Kidney epithelial cell (primary cell): ENCODE data around the gene CHTOP. TPM values are rescaled to one million over a fixed set of nuclear protein-coding genes. Genes with fewer than 3 reads are reported as not detected.
"Not testable (repeated sequence)": the region's sequence is repeated elsewhere in the genome, so short reads cannot be mapped to it uniquely, and the experiment has no call there.

Source experiments
- DNase-seq: peaks from one replicate; pipeline ENCODE4 v3.0.0-alpha.2; 2010; ENCODE audit warnings: low read depth
- H3K27me3 ChIP-seq: 2 replicates; pipeline ENCODE4 v1.6.0; 2011; ENCODE audit warnings: low read length; ENCODE audit not compliant: control insufficient read depth, insufficient read depth
- H3K36me3 ChIP-seq: 2 replicates; pipeline ENCODE4 v1.5.1; 2011; ENCODE audit warnings: low read length; ENCODE audit not compliant: control insufficient read depth, insufficient read depth
- H3K4me3 ChIP-seq: 2 replicates; pipeline ENCODE4 v1.5.1; 2011; ENCODE audit warnings: low read depth, mild to moderate bottlenecking, control low read depth, low read length
- total RNA-seq: library from RNA; depleted of rRNA; stranded (reverse); fragments of >200 nt; gene quantifications from 2 replicates; pipeline ENCODE4 v1.2.3, GENCODE V29; 2015
- TF ChIP-seq, protein P1 (sequence below): IDR thresholded peaks from 2 replicates; pipeline ENCODE4 v1.5.1; 2011; ENCODE audit warnings: mild to moderate bottlenecking, moderate library complexity, low read length, control low read depth, inconsistent platforms; ENCODE audit not compliant: insufficient read depth, poor library complexity, severe bottlenecking

Gene CHTOP, protein sequence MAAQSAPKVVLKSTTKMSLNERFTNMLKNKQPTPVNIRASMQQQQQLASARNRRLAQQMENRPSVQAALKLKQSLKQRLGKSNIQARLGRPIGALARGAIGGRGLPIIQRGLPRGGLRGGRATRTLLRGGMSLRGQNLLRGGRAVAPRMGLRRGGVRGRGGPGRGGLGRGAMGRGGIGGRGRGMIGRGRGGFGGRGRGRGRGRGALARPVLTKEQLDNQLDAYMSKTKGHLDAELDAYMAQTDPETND
- total RNA-seq = 54.8 and 58.1 TPM in 2 replicates

DNA sequence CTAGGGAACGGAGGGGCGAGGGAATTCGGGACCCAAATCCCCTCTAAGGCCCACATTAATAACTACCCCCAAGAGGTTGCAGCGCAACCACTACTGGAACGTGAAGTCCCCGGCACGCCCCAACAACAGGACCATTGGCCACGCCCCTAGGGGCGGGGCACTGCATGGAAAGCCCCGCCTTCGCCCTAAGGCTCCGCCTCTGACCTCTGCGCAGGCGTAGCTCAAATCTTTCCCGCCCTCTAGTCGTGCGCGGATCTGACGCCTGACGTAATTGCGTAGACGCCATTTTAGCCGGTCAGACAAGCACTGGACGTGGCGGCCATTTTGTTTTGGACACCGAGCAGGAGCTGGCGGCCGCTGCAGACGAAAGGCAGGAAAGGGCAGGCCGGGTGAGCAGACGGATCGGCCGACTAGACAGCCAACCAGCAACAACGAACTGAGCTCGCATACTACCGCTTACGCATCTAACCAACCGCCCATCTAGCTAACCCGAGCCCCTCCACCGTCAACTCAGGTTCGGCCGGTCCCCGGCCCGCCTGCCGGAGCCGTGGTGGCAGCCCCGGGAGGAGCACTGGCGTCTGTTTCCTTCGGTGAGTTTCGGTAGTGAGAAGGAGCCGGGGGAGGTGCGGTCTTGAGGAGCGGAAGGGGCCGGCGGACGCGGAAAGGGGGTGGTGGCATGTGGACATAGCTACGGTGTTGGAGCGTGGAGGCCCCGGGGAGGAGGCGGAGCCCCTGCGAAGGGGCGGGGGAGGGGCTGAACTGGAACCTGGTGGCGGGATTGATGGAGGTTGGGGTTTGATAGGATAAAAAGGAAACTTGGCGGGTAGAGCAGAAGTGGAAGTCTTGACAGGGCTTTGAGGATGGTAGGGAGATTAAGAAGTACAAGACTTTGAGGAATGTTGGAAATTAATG is at the start of gene CHTOP:
Gene CHTOP, plus strand, starts transcription at position 313 of the 912 bp plus-strand sequence. CDS start 2,523 bp downstream, outside the sequence.
- DNase-seq = peak; percentile 92
- no peaks in the 10 kb centered on the region for H3K27me3 ChIP-seq
- H3K36me3 ChIP-seq = peaks cover 5% of the 10 kb centered on the region
- TF ChIP-seq, protein P1, sequence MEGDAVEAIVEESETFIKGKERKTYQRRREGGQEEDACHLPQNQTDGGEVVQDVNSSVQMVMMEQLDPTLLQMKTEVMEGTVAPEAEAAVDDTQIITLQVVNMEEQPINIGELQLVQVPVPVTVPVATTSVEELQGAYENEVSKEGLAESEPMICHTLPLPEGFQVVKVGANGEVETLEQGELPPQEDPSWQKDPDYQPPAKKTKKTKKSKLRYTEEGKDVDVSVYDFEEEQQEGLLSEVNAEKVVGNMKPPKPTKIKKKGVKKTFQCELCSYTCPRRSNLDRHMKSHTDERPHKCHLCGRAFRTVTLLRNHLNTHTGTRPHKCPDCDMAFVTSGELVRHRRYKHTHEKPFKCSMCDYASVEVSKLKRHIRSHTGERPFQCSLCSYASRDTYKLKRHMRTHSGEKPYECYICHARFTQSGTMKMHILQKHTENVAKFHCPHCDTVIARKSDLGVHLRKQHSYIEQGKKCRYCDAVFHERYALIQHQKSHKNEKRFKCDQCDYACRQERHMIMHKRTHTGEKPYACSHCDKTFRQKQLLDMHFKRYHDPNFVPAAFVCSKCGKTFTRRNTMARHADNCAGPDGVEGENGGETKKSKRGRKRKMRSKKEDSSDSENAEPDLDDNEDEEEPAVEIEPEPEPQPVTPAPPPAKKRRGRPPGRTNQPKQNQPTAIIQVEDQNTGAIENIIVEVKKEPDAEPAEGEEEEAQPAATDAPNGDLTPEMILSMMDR = no peak
- H3K4me3 ChIP-seq = peak within 1 kb of the TSS; percentile 61

DNA sequence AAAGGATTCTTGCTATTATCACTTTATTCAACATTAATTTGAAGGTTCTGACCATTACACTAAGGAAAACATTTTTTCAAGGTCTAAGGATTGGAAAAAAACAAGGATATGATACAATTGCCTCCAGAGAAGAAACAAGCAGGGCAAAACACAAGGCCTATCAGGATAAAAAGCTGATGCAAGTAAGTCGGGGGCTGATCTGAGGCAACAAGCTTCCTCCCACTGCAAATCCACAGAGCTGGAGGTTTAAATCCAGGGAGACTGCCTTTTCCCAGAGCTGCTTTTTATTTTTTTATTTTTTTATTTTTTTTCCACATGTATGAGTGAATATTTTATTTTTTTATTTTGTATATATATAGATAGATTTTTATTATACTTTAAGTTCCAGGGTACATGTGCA is 48.9 kb upstream of the CHTOP start:
- H3K4me3 ChIP-seq = no peak overlapping the region
- TF ChIP-seq, protein P1 = no peak
- DNase-seq = no peak
- no peaks in the 10 kb centered on the region for H3K36me3 ChIP-seq
- H3K27me3 ChIP-seq = no peaks in the 10 kb centered on the region

DNA sequence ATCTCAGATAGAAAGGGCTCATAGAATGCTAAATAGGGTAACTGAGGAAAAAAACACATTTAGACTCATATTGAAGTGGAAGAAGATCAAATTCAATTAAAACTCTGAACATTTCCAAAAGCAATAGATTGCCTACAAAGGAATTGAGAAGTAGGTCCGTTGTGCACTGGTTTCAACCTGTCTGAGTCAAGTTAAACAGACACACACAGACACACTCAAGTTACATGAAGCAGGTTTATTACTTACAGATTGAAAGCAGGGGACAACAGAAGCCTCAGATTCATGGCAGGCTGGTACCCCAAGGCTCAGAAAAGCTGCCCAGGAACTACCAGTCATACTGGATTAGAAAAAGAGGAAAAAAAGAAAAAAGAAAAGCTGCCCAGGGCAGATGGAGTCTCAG is 47.5 kb upstream of the CHTOP start:
- TF ChIP-seq, protein P1 = no peak

DNA sequence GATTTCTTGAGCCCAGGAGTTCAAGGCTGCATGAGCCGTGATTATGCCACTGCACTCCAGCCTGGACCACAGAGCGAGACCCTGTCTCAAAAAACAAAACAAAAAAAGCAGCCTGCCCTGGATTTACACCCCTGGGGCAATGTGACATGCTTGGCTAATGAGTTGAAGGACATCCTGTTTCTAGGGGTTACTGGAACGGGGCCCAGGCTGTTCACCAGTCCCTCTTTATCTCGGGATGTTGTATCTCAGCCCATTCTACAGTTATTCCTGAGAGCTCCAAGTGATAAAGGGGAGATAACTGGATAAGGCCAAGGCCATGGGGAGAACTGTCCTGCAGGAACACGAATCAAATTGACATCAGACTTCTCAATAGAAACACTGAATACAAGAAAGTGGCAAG is 46.6 kb upstream of the CHTOP start:
- no peak for DNase-seq
- TF ChIP-seq, protein P1 = no peak
- H3K36me3 ChIP-seq = no peaks in the 10 kb centered on the region

More for the DNA sequence above, 47.5 kb upstream of the CHTOP start:
- no peak for DNase-seq
- H3K27me3 ChIP-seq = no peaks in the 10 kb centered on the region
- H3K4me3 ChIP-seq = no peak overlapping the region
- H3K36me3 ChIP-seq = no peaks in the 10 kb centered on the region

DNA sequence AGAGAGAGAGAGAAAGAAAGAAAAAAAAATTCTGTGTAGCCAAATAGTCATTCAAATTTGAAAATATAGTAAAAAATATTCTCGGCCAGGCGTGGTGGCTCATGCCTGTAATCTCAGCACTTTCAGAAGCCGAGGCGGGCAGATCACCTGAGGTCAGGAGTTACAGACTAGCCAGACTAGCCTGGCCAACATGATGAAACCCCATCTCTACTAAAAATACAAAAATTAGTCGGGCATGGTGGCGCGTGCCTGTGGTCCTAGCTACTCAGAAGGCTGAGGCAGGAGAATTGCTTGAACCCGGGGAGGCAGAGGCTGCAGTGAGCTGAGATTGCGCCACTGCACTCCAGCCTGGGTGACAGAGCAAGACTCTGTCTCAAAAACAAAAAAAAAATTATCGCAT is 45.8 kb upstream of the CHTOP start:
- DNase-seq = not testable (repeated sequence)

More for the DNA sequence above, 46.6 kb upstream of the CHTOP start:
- Histone ChIP-seq H3K4me3 (no peak overlapping the region), H3K27me3 (no peaks in the 10 kb centered on the region)

DNA sequence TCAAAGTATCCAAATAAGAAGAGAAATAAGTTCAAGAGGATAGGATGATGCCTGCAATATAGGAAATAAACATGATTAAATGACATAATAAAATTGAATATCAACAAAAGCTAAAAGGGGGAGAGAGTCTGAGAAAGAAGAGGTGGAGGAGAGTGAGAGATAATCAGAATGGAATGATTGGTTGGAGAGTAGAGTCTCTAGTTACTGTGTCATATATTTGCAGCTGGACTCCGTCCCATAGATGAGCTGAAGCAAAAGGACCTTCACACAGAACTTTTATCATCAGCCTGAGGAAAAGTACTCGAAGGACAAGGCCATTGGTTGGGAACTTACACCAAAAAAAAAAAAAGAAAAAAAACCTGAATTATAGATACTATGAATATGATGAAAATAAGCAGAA is 45.4 kb upstream of the CHTOP start:
- no peaks in the 10 kb centered on the region for H3K27me3 ChIP-seq
- H3K36me3 ChIP-seq = no peaks in the 10 kb centered on the region
- no peak for DNase-seq
- H3K4me3 ChIP-seq = no peak overlapping the region
- TF ChIP-seq, protein P1 = no peak

More for the DNA sequence above, 45.8 kb upstream of the CHTOP start:
- H3K27me3 ChIP-seq, H3K4me3 ChIP-seq, H3K36me3 ChIP-seq: not testable (repeated sequence)
